ENCODE results near the gene LAPTM4A. TPM values are rescaled to one million over a fixed set of nuclear protein-coding genes. Genes with fewer than 3 reads are reported as not detected.
"Not testable (repeated sequence)": the region's sequence is repeated elsewhere in the genome, so short reads cannot be mapped to it uniquely, and the experiment has no call there.

LAPTM4A gene
- total RNA-seq, 1 donor from 2014 or later, result 221 TPM

GRCh38 chr2:20052229-20052851 lies 912 bp upstream of the LAPTM4A start:
- DNase-seq (ENCODE audit: low spot score), result no peak

DNA sequence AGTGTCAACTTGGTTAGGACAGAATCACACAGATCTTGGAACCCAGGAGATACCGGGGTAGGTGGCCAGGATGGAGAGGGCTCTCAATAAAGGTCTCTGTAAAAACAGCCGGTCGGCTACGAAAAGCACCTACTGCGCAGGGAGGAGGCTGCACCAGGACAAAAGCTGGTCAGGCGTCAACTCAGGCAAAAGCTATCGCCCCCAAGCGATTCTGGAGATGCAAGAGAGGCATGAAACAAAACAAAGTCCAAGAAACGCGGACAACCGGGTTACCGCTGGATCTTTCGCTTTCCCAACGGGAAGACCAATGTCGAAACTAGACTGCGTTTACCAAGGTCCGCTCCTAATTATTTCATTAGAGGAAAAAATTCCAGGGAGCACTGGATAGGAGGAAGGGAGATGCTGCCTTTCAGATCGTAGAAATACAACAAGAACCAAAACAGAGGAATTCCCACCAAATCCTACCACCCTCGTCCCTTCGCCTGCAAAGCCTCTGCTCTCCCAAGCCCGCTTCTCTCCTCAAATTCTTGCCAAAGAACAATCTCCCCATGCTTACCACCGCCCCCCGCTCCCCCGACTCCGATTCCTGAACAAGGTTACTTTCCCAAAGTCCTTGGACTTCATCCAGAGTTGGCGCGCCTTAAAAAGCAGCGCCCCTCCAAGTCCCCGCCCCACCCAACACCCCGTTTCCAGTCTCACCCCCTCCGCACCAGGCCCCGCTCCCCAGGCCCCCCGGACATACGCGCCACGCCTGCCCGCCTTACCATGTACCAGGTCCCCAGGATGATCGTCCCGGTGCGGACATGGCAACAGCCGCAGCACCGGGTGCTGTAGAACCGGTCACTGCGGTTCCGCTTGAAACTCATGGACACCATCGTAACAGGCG lies 539 bp downstream of the LAPTM4A start:
- no peak for DNase-seq (ENCODE audit: low spot score)

DNA sequence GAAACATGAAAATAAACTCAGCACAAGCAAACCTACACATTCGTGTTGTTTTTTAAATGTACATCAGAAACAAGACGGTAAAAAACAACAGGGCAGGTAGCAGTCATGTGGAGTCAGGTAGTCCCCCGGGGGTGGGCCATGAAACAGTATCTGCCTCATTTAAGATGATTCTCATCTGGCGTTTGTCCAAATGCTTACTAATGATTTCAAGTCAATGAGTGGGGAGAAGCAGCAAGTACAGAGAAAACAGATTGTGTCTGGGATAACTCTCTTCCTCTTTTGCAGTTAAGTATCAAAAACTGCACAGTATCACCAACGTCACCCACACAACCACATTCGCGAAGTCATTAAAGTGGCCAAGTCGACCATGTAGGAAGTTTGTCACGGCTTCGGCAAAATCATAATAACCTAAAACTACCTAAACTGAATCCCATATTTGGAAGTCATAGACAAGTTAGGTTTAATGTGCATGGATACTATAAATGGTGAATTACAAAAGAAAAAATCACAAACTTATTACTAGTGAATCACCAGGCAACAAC lies 1.3 kb downstream of the LAPTM4A start:
- DNase-seq (ENCODE audit: low spot score), result no peak

DNA sequence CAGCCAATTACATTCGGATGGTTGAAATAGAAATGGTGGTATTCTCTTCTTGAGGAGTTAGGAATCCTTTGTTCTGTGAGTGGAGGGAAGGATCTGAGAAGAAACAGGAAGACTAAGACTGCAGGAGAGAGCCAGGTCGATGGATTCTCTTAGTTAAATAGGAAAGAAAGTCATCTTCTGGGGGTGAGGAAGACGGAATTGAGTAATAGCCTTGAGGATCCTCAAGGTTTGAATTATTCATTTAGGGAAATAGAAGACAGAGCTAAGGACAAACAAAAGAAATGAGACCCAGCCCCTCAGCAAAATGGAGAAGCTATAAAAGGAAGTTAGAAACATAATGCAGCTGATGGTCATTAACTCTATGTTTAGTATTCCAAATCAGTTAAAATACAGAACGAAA lies 1.8 kb downstream of the LAPTM4A start:
- no peak for DNase-seq (ENCODE audit: low spot score)

DNA sequence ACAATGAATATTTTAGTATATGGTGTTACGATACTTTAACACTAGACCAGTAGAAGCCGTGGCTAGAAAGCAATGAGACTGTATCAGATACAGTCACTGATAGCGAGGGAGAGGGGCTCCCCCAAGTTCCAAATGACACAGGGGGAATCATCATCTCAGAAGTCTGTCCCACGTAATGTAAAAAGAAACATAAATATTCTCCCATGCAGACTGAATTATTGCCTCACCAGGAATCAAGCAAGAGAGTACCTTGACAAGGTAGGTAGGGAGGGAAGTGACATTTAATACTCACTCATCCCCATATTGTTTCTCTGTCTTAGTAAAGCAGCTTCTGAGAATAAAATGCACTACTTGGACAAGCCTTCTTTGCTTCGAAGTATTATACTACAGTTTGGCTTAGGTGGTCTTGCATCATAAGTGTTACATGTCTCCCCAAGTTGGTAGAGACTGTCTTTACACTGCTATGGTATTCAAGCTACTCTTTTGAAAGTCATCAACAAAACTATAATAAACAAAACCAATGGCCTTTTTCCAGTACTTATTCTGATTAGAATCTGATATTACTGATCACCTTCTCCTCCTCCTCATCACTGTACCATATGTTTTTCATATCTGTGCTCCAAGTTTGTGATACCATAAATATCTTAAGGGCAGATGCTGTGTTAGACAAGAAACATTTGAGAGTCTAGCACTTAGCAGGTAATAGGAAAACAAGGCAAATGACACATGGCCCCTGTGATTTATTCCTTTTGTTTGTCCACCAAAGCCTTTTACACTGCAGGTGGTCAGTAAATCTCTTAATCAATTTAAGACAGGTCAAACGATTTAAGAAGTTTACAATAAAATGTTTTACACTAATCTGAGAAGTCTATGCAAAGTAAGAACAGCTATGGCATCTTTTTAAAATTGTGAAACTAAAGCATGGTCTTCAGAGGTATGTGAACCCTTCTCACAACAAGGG lies 2.7 kb downstream of the LAPTM4A start:
- DNase-seq (ENCODE audit: low spot score), result no peak

DNA sequence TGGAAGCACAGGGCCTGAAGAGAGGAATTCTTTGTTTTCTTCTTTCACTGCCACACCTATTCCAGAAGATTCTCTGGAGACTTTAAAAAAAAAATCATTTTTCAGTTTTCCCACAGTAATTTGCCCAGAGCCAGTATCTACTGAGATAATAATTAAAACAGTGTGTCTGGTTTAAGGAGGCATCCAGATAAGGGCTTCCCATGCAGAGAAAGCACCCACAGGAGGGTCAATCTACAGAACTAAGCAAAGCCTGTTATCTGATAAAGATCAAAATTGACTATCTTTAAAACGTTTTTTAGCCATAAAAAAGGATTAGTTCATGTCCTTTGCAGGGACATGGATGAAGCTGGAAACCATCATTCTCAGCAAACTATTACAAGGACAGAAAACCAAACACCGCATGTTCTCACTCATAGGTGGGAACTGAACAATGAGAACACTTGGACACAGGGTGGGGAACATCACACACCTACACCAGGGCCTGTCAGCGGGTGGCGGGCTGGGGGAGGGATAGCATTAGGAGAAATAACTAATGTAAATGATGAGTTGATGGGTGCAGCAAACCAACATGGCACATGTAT lies 5.6 kb downstream of the LAPTM4A start:
- DNase-seq (ENCODE audit: low spot score), result not testable (repeated sequence)

- DNase-seq (ENCODE audit: low spot score), result no peak
These were observed 6.7 kb downstream of the LAPTM4A start for GRCh38 chr2:20044778-20045177.

- no peak for DNase-seq (ENCODE audit: low spot score)
These were observed 8.9 kb downstream of the LAPTM4A start for GRCh38 chr2:20042531-20042930.

DNA sequence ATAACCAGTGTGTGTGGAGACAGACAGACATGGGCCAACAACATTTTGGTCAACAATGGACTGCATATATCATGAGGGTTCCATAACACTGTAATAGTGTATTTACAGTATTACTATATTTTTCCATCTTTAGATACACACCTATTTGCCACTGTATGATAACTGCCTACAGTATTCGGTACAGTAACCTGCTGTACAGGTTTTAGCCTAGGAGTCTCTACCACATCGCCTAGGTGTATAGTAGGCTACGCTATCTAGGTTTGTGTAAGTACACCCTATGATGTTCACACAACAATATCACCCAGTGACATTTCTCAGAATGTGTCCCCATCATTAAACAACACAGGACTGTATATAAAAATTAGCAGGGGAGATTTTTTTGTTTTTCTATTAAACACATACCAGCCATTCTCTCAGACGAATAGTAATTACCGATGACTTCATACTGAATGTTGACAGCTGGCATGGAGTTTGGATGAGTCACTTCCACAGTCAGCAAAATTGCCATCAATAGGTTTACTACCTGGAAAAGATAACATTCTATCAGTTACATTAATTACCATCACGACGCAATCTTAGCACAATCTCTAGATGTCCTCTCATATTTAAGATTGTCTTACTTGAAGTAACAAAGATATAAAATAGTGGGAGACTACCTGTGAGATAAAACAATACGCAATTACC lies 10.8 kb downstream of the LAPTM4A start:
- no peak for DNase-seq (ENCODE audit: low spot score)

- no peak for DNase-seq (ENCODE audit: low spot score)
These were observed 13.8 kb downstream of the LAPTM4A start for GRCh38 chr2:20037660-20038059.

DNA sequence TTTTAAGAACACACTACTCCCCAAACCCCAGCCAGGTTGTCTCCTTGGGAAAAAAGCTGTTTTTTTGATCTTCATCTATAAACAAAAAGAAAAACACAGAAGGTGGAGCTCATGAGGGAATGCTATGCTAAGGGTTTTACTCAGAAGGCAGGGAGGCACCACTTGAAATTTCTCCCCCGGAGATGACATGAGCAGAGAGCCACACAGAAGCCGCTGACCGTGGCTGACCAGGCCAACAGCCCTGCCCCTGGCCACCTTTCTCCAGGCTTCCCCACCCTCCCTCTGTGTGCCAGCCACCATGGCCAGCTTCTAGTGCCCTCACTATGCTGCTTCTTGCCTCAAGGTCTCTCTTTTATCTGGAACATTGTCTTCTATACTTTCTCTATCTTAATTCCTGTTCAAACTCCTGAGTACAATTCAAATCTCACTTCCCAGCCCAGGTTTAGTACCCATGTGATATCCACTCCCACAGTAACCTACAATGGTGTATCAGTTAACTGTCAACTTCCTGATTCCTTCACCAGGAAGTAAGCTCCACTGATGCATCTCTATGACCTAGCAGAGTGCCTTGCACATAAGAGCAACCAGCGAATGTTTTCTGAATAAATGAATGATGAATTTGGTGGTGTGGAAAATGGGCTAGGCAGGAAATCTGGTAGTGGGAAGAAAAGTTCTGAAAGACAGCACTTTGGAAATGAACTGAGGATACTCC lies 15.3 kb downstream of the LAPTM4A start:
- no peak for DNase-seq (ENCODE audit: low spot score)

DNA sequence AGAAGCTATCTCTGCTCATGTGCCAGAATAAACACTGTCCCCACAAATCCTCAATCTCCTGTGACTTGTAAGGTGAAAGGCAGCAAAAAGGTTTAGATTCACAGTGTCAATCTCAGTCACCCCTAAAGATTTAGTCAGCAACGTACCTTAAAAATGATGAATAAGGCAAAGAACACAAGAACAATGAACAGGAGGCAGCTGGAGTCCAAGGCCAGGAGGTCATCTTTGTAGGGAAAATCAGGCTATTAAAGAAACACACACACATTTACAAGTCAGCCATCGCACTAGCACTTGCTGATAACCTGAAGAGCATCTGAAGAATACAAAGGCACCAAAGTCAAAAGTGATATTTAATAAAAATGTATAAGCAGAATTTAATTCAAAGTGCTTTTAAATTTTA lies 16.6 kb downstream of the LAPTM4A start:
- no peak for DNase-seq (ENCODE audit: low spot score)

- DNase-seq (ENCODE audit: low spot score), result no peak
These were observed 17.2 kb downstream of the LAPTM4A start for GRCh38 chr2:20034218-20034617.

- DNase-seq (ENCODE audit: low spot score), result no peak
These were observed 18.1 kb downstream of the LAPTM4A start for GRCh38 chr2:20033322-20033721.

- DNase-seq (ENCODE audit: low spot score), result no peak
These were observed 21.2 kb downstream of the LAPTM4A start for GRCh38 chr2:20030224-20030623.

- DNase-seq (ENCODE audit: low spot score), result no peak
These were observed 23.6 kb downstream of the LAPTM4A start for GRCh38 chr2:20027705-20028434.

DNA sequence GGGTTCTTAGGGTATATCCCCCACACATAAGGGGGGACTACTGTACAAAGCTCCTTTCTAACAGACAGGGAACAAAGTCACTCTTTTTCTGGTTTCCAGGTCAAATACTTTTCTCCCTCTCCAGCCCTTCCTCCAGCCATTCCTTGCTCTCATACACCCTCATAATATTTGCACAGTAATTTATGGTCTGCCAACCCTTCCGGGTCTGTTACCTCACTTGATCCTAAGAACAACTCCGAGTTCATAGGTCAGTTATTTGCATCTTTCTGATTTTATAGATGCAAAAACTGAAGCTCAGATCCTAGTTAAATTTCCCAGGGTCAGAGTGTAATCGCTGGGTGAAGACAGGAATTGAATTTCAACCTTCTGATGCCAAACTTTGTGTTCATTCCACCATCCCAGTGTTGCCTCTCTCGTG lies 24.2 kb downstream of the LAPTM4A start:
- no peak for DNase-seq (ENCODE audit: low spot score)

- DNase-seq (ENCODE audit: low spot score), result no peak
These were observed 26.2 kb downstream of the LAPTM4A start for GRCh38 chr2:20025065-20025786.

All from mesenteric fat pad (tissue), 1 donor.